ENCODE results near the gene FNDC1.
"Not testable (repeated sequence)": the region's sequence is repeated elsewhere in the genome, so short reads cannot be mapped to it uniquely, and the experiment has no call there.

Gene FNDC1

GRCh38 chr6:159259441-159260125 lies 90.4 kb downstream of the FNDC1 start:
- DNase-seq, result no peak

- DNase-seq, result no peak
Observed at GRCh38 chr6:159260208-159260607, 91.0 kb downstream of the FNDC1 start.

- DNase-seq, result no peak
Observed at GRCh38 chr6:159261995-159262394, 92.8 kb downstream of the FNDC1 start.

DNA sequence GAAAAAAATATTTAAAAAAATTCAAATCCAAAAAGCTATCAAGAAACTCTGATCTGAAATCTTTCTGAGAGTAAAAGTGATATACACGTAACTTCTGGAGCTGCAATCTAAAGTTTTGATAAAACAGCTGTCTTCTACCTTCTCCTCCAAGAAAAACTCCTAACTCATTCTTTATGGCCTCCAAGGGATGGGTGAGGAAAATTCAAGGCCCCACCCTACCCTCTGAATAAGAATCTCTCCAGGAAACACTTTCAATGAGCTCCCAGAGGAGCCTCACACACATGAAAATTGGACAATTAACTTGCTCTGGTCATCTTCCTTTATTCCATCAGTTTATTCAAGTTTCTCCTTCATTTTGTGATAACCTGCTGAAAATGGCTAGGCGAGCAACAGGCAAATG lies 93.4 kb downstream of the FNDC1 start:
- no peak for DNase-seq

- no peak for DNase-seq
Observed at GRCh38 chr6:159267165-159267564, 98.0 kb downstream of the FNDC1 start.

DNA sequence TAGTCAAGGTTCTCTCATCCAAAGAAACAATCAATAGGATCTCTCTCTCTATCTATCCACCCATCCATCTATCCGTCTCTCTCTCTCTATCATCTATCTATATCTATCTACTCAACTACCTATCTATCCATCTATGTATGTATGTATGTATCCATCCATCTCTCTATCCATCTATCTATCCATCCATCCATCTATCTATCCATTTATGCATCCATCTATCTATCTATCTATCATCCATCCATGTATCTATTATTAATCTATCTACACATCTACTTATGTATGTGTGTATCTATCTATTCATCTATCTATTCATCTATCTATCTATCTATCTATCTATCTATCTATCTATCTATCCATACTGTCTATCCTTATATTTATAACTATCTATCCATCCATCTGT lies 99.3 kb downstream of the FNDC1 start:
- no peak for DNase-seq

GRCh38 chr6:159271257-159271656 lies 102.1 kb downstream of the FNDC1 start:
- no peak for DNase-seq

- DNase-seq, result no peak
Observed at GRCh38 chr6:159278626-159279025, 109.4 kb downstream of the FNDC1 start.

DNA sequence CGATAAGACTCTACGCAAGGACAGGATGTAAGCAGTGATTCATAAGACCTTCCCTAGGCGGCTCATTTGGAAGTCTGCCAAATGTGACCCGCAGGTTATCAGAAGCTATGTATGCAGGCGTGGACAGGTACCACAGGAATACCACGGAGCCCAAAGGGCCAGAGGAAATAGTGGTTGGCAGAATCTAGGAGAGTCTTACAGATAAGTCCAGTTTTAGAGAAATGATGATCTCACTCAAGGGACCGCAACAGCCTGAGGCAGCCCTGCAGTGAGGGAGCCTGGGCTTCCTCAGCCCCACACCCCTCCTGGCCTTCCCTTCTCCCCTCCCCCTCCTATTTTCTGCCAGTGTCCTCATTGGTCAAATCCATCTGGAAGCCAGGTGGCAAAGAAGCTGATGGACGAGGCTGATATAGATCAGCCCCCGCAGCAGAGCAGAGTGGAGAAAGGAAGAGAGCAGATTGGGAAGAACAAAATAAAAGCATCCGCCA lies 110.6 kb downstream of the FNDC1 start:
- DNase-seq, result no peak

- no peak for DNase-seq
Observed at GRCh38 chr6:159282421-159282820, 113.2 kb downstream of the FNDC1 start.

- not testable (repeated sequence) for DNase-seq
Observed at GRCh38 chr6:159284661-159285060, 115.5 kb downstream of the FNDC1 start.

DNA sequence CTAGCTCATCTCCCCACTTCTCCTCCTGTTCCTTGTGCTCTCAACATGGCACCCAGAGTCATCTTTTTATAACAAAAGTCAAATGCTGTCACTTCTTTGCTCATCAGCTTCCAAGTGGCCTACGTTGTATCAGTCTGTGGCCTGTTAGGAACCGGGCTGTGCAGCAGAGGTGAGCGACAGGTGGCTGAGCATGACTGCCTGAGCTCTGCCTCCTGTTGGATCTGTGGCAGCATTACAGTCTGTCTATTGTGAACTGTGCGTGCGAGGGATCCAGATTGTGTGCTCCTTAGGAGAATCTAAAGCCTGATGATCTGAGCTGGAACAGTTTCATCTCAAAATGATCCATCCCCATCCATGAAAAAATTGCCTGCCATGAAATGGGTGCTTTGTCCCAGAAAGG lies 129.6 kb downstream of the FNDC1 start:
- no peak for DNase-seq

DNA sequence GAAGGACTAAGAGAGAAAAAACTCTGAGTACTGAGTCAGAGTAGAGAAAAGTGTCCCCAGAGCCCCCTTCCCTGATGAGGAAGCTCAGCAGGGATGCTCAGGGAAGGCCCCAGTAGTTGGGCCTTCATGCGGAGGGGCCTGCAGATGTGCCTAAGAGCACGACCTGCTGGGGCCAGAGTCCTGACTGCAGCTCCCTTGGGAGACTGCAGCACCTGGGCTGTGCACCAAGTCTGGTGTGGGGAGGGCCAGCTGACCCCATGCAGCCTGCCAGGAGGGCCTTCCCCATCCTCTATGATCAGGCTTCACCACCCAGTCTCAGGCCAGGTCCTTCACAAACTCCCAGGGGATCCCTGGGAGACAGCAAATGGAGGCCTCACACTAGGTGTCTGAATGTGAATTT lies 130.4 kb downstream of the FNDC1 start:
- no peak for DNase-seq

DNA sequence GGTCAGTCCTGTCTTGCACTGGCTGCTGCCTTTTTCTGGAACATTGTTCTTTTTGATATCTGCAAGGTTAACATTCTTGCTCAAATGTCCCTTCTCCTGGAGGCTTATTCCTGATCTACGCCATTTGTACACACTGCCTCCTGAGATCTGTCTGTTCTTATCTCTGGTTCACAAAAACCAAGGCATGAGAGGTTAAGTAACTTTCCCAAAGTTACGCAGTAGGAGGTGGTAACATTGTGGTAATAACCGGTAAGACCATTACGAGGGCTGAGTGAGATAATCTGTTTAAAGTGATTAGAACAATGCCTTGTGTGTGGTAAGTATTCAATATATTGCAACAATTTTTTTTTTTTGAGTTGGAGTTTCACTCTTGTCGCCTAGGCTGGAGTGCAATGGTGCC lies 132.1 kb downstream of the FNDC1 start:
- no peak for DNase-seq

- no peak for DNase-seq
Observed at GRCh38 chr6:159301810-159302593, 132.8 kb downstream of the FNDC1 start.

DNA sequence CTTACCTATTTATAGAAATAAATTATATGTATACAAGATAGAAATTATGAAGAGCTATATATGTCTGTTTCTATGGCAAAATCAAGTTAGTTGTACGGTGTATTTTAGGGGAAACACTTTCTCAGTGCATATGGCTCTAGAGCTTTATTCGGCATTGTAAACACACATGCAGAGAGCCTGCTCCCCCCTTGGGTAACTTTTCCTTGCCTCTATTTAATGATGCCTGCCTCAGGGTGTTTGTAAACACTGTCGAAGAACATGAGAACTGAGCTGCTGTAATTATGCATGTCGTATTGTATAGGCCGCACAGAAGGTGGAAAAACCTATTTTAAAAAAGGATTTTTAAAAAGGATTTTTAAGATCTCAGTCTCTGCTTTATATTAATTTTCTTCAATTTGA lies 133.4 kb downstream of the FNDC1 start:
- no peak for DNase-seq

DNA sequence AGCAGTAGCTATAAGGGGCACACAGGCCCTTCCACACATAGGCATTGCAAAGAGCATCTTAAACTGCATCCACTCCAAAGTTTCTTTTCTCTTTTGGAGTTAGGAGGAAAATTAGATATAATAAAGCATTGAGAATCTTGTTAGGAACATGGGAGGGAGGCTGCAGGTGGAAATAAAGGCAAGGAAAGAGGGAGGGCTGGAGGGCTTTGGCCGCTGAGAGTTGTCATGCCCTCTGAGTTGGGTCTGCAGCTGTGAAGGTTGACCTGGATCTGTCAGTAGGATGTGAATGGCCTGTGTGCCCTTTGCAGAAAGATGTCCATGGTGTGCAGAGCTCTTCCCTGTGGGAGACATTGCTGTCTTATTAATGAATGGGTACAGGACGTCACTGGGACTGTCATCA lies 134.0 kb downstream of the FNDC1 start:
- DNase-seq, result no peak

DNA sequence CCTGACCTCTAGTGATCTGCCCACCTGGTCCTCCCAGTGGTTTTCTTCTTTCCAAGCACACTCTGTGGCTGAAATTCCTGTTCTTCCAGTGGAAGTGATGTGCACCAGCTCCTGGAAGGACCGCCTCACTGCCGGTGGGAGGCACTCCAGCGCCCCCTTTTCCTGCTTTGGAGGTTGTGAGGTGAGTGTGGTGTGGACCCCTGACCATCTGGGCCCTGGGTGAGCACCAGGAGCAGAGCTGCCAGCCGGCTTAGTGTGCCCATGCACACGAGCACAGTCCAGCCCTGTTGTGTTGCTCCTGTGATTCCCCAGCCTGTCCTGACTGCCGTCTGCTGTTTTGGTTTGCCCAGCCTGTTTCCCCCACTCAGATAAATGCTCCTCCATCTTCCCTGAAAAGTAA lies 134.6 kb downstream of the FNDC1 start:
- no peak for DNase-seq

DNA sequence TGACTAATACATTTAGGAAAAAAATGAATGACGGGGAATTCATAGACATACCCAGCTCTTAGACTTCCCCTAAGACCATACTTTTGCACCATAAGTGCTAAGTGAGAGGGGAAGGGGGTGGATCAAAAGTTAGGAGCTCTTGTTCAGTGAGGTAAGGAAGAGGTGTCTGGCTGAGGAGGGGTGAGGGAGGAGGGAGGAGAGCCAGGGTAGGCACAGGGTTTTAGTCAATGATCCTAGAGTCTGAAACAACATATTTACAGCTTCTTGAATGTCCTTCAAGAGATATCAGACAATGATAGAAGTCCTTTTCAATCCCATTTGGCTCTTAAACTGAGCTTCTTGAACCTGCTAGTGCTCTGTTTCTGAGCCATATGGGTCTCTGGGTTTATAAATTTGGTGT lies 135.4 kb downstream of the FNDC1 start:
- no peak for DNase-seq

GRCh38 chr6:159305159-159305558 lies 136.0 kb downstream of the FNDC1 start:
- no peak for DNase-seq

DNA sequence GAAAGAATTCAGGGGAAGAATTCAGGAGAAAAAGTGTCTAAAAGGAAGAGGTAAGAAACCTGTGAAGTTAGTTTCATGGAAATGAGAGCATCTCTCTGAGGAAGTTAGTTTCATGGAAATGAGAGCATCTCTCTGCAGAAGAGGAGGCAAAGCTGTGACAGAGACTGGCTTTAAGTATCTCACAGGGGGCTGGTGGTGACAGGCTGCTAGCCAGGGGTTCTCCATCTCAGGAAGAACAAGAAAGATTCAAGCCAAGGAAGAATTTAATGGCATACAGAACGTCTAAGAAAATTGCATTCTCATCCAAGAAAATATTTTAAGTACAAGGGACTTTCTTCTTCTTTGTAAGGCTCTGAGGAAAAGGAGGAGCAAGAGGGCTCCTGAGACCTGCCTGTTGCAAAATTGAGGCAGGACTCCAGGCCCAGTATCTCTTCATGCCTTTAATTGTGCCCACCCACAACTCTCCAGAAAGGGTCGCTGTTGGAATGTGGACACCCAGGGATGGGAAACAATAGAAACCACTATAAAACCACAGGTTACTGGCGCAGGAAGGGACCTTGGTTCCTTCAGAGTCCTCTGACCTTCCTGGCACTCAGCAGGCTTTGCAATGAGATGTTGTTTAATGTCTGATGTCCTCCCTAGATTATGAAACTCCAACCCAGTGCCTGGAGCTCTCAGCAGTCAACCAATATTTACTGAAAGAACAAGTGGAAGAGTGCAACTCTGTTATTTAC lies 136.8 kb downstream of the FNDC1 start:
- no peak for DNase-seq

- DNase-seq, result no peak
Observed at GRCh38 chr6:159307246-159307790, 138.1 kb downstream of the FNDC1 start.

- no peak for DNase-seq
Observed at GRCh38 chr6:159308198-159308597, 139.0 kb downstream of the FNDC1 start.

DNA sequence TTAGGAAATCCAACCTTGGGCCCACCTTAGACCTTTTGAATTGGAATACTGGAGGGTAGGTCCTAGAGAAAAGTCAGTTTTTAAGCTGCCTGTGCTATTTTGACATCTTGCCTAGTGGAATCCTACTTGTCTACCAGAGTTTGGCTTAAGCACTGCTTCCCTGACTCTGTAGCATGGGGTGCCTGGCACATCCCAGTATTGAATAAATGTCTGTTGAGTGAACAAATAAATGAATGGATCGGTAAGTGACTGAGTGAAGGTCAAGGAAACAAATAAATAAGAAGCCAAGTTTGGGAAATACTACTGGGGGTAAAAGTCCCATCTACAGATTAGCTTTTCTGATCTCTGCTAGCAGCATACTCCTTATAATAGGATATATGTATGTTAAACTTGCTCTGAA lies 140.5 kb downstream of the FNDC1 start:
- no peak for DNase-seq

All from NCI-H2029 treated with DMSO at 0.1 percent for 48 hours (cell line).